ENCODE measurements around the gene ASTN1.

Gene ASTN1

GRCh38 chr1:176939993-176940392 lies 224.5 kb downstream of the ASTN1 start:
- no peak overlapping the region for H3K27ac Mint-ChIP-seq
- H3K36me3 Mint-ChIP-seq (ENCODE audit: low read depth), result peaks cover 17% of the 10 kb centered on the region
- H3K4me3 Mint-ChIP-seq, result no peak overlapping the region
- TF ChIP-seq CTCF (IDR thresholded peaks at IDR 0.05), result no peak
- no peak for DNase-seq
- no peaks in the 10 kb centered on the region for H3K4me1 Mint-ChIP-seq
- peaks cover 3% of the 10 kb centered on the region for H3K27me3 Mint-ChIP-seq (ENCODE audit: low read depth, poor library complexity)
- peaks cover 8% of the 10 kb centered on the region for H3K9me3 Mint-ChIP-seq

- H3K4me3 Mint-ChIP-seq, result no peak overlapping the region
- peaks cover 8% of the 10 kb centered on the region for H3K9me3 Mint-ChIP-seq
- peaks cover 3% of the 10 kb centered on the region for H3K27me3 Mint-ChIP-seq (ENCODE audit: low read depth, poor library complexity)
- H3K4me1 Mint-ChIP-seq, result no peaks in the 10 kb centered on the region
- TF ChIP-seq CTCF (IDR thresholded peaks at IDR 0.05), result no peak
- no peak overlapping the region for H3K27ac Mint-ChIP-seq
- peaks cover 17% of the 10 kb centered on the region for H3K36me3 Mint-ChIP-seq (ENCODE audit: low read depth)
- no peak for DNase-seq
These were observed 226.1 kb downstream of the ASTN1 start for GRCh38 chr1:176938375-176938774.

- Mint-ChIP-seq H3K4me3 (no peak overlapping the region), H3K4me1 (no peaks in the 10 kb centered on the region), H3K27ac (no peak overlapping the region), H3K27me3 (ENCODE audit: low read depth, poor library complexity) (peaks cover 4% of the 10 kb centered on the region), H3K36me3 (ENCODE audit: low read depth) (peaks cover 22% of the 10 kb centered on the region), H3K9me3 (no peaks in the 10 kb centered on the region)
- no peak for TF ChIP-seq CTCF (IDR thresholded peaks at IDR 0.05)
- DNase-seq, result no peak
These were observed 230.1 kb downstream of the ASTN1 start for GRCh38 chr1:176934370-176934769.

- Mint-ChIP-seq H3K36me3 (ENCODE audit: low read depth) (peaks cover 32% of the 10 kb centered on the region), H3K4me1 (no peaks in the 10 kb centered on the region), H3K9me3 (peaks cover 9% of the 10 kb centered on the region), H3K4me3 (no peak overlapping the region), H3K27ac (no peak overlapping the region), H3K27me3 (ENCODE audit: low read depth, poor library complexity) (peaks cover 4% of the 10 kb centered on the region)
- TF ChIP-seq CTCF (IDR thresholded peaks at IDR 0.05), result no peak
- no peak for DNase-seq
These were observed 232.1 kb downstream of the ASTN1 start for GRCh38 chr1:176932114-176933104.

GRCh38 chr1:176931526-176931925 lies 233.0 kb downstream of the ASTN1 start:
- Mint-ChIP-seq H3K36me3 (ENCODE audit: low read depth) (peaks cover 32% of the 10 kb centered on the region), H3K27me3 (ENCODE audit: low read depth, poor library complexity) (peaks cover 4% of the 10 kb centered on the region), H3K9me3 (peaks cover 9% of the 10 kb centered on the region), H3K27ac (no peak overlapping the region), H3K4me3 (no peak overlapping the region), H3K4me1 (peaks cover 6% of the 10 kb centered on the region)
- no peak for TF ChIP-seq CTCF (IDR thresholded peaks at IDR 0.05)
- no peak for DNase-seq

Data from nephron progenitor cell (in vitro differentiated cells).